Subcutaneous adipose tissue (tissue), 4 donors: ENCODE measurements around the gene TMEFF2. TPM values are rescaled to one million over a fixed set of nuclear protein-coding genes. Genes with fewer than 3 reads are reported as not detected.

Source experiments
- CTCF ChIP-seq: fragments of 450-650 bp; IDR thresholded peaks from one replicate; pipeline ENCODE4 v1.5.1; 2016; ENCODE audit warnings: low read depth, mild to moderate bottlenecking, control low read depth, antibody characterized with exemption, moderate library complexity
- total RNA-seq, 4 donors: library from RNA; depleted of rRNA; stranded (reverse); fragments of >200 nt; gene quantifications; one replicate each; pipeline ENCODE4 v1.1.0, GENCODE V29; 2016

Gene TMEFF2
- total RNA-seq, 4 donors from 2014 or later, result 0.22 TPM; not detected in 3

GRCh38 chr2:192126912-192127311 is 67.8 kb downstream of the TMEFF2 start:
- TF ChIP-seq CTCF, result no peak

GRCh38 chr2:192126426-192126825 is 68.3 kb downstream of the TMEFF2 start:
- TF ChIP-seq CTCF, result no peak

GRCh38 chr2:192124571-192124970 is 70.2 kb downstream of the TMEFF2 start:
- no peak for TF ChIP-seq CTCF

GRCh38 chr2:192123847-192124246 is 70.9 kb downstream of the TMEFF2 start:
- TF ChIP-seq CTCF, result no peak

- TF ChIP-seq CTCF, result no peak
These were observed 71.8 kb downstream of the TMEFF2 start for GRCh38 chr2:192122946-192123345.

- no peak for TF ChIP-seq CTCF
These were observed 72.6 kb downstream of the TMEFF2 start for GRCh38 chr2:192122141-192122540.

GRCh38 chr2:192119536-192119935 is 75.2 kb downstream of the TMEFF2 start:
- no peak for TF ChIP-seq CTCF
